Measurements from ENCODE around the gene MRPL55. TPM values are rescaled to one million over a fixed set of nuclear protein-coding genes. Genes with fewer than 3 reads are reported as not detected.

Gene MRPL55
- total and polyA plus RNA-seq, 2 experiments from 2014 or later = 92.4 to 172 TPM

DNA sequence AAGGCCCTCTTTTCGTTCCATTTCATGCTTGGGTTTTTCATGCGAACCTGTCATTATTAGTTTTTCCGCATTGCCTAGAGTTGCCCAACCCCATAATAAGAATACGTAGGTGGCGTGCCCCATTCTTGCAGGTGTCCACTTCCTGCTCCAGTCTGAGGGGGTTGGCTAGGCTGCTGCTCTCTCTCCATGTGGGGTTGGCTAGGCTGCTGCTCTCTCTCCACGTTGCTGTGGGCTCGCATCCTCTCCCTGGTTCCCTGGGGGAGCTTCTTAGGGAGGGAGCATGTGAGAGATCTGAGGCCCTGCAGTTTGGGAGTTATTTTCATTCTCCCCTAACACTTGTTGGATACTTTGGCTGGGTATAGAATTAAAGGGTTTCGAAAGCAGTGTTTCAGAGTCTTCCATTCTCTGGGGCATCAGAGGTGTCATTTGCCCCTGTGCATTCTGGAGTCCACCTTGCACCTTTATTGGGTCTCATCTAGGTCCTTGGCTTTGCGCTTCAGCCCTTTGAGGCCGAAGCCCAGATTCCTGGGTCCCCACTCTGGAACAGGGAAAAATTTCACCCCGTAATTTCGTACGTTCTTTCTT is 14.6 kb downstream of the MRPL55 start:
- no peak overlapping the region for H3K4me3 Mint-ChIP-seq
- peaks cover 11% of the 10 kb centered on the region for H3K27me3 Mint-ChIP-seq (ENCODE audit: insufficient read depth, low read depth, poor library complexity)
- peaks cover 69% of the 10 kb centered on the region for H4K20me1 ChIP-seq (replicated peaks; ENCODE audit: insufficient read depth)
- H3F3A ChIP-seq (replicated peaks; ENCODE audit: low read depth) = no peaks in the 10 kb centered on the region
- no peak overlapping the region for H3K4me2 ChIP-seq
- no peak overlapping the region for H3K4me3 ChIP-seq
- ATAC-seq (no peak), DNase-seq (ENCODE audit: low spot score) (no peak)
- peaks cover 11% of the 10 kb centered on the region for H3K9me3 Mint-ChIP-seq
- H3K9me2 ChIP-seq (ENCODE audit: insufficient read depth) = no peaks in the 10 kb centered on the region
- no peak overlapping the region for H3K27ac ChIP-seq (ENCODE audit: low read depth)
- no peak overlapping the region for H2AFZ ChIP-seq
- H3K4me1 ChIP-seq (ENCODE audit: insufficient read depth) = no peaks in the 10 kb centered on the region
- H3K4me1 Mint-ChIP-seq = peaks cover 9% of the 10 kb centered on the region
- no peak overlapping the region for H3K27ac Mint-ChIP-seq
- peaks cover 59% of the 10 kb centered on the region for H3K36me3 Mint-ChIP-seq (ENCODE audit: low read depth)
- no peaks in the 10 kb centered on the region for H3K27me3 ChIP-seq (ENCODE audit: insufficient read depth)
- no peak for TF ChIP-seq NANOG (IDR thresholded peaks at IDR 0.05; ENCODE audit: borderline replicate concordance)
- TF ChIP-seq, protein P1, sequence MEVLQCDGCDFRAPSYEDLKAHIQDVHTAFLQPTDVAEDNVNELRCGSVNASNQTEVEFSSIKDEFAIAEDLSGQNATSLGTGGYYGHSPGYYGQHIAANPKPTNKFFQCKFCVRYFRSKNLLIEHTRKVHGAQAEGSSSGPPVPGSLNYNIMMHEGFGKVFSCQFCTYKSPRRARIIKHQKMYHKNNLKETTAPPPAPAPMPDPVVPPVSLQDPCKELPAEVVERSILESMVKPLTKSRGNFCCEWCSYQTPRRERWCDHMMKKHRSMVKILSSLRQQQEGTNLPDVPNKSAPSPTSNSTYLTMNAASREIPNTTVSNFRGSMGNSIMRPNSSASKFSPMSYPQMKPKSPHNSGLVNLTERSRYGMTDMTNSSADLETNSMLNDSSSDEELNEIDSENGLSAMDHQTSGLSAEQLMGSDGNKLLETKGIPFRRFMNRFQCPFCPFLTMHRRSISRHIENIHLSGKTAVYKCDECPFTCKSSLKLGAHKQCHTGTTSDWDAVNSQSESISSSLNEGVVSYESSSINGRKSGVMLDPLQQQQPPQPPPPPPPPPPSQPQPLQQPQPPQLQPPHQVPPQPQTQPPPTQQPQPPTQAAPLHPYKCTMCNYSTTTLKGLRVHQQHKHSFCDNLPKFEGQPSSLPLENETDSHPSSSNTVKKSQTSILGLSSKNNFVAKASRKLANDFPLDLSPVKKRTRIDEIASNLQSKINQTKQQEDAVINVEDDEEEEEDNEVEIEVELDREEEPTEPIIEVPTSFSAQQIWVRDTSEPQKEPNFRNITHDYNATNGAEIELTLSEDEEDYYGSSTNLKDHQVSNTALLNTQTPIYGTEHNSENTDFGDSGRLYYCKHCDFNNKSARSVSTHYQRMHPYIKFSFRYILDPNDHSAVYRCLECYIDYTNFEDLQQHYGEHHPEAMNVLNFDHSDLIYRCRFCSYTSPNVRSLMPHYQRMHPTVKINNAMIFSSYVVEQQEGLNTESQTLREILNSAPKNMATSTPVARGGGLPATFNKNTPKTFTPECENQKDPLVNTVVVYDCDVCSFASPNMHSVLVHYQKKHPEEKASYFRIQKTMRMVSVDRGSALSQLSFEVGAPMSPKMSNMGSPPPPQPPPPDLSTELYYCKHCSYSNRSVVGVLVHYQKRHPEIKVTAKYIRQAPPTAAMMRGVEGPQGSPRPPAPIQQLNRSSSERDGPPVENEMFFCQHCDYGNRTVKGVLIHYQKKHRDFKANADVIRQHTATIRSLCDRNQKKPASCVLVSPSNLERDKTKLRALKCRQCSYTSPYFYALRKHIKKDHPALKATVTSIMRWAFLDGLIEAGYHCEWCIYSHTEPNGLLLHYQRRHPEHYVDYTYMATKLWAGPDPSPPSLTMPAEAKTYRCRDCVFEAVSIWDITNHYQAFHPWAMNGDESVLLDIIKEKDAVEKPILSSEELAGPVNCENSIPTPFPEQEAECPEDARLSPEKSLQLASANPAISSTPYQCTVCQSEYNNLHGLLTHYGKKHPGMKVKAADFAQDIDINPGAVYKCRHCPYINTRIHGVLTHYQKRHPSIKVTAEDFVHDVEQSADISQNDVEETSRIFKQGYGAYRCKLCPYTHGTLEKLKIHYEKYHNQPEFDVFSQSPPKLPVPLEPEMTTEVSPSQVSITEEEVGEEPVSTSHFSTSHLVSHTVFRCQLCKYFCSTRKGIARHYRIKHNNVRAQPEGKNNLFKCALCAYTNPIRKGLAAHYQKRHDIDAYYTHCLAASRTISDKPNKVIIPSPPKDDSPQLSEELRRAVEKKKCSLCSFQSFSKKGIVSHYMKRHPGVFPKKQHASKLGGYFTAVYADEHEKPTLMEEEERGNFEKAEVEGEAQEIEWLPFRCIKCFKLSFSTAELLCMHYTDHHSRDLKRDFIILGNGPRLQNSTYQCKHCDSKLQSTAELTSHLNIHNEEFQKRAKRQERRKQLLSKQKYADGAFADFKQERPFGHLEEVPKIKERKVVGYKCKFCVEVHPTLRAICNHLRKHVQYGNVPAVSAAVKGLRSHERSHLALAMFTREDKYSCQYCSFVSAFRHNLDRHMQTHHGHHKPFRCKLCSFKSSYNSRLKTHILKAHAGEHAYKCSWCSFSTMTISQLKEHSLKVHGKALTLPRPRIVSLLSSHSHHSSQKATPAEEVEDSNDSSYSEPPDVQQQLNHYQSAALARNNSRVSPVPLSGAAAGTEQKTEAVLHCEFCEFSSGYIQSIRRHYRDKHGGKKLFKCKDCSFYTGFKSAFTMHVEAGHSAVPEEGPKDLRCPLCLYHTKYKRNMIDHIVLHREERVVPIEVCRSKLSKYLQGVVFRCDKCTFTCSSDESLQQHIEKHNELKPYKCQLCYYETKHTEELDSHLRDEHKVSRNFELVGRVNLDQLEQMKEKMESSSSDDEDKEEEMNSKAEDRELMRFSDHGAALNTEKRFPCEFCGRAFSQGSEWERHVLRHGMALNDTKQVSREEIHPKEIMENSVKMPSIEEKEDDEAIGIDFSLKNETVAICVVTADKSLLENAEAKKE (CRISPR knock-in tag; IDR thresholded peaks at IDR 0.05) = no peak
- no peak for TF ChIP-seq STAT1 (IDR thresholded peaks at IDR 0.05; ENCODE audit: unreplicated experiment)
- TF ChIP-seq JUNB (IDR thresholded peaks at IDR 0.05; ENCODE audit: unreplicated experiment) = no peak
- no peak for TF ChIP-seq ZNF114 (CRISPR knock-in tag; IDR thresholded peaks at IDR 0.05)
- TF ChIP-seq CREB1 (CRISPR knock-in tag; IDR thresholded peaks at IDR 0.05; ENCODE audit: low read depth) = no peak
- TF ChIP-seq, protein P2, sequence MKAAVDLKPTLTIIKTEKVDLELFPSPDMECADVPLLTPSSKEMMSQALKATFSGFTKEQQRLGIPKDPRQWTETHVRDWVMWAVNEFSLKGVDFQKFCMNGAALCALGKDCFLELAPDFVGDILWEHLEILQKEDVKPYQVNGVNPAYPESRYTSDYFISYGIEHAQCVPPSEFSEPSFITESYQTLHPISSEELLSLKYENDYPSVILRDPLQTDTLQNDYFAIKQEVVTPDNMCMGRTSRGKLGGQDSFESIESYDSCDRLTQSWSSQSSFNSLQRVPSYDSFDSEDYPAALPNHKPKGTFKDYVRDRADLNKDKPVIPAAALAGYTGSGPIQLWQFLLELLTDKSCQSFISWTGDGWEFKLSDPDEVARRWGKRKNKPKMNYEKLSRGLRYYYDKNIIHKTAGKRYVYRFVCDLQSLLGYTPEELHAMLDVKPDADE (IDR thresholded peaks at IDR 0.05) = no peak
- TF ChIP-seq, protein P3, sequence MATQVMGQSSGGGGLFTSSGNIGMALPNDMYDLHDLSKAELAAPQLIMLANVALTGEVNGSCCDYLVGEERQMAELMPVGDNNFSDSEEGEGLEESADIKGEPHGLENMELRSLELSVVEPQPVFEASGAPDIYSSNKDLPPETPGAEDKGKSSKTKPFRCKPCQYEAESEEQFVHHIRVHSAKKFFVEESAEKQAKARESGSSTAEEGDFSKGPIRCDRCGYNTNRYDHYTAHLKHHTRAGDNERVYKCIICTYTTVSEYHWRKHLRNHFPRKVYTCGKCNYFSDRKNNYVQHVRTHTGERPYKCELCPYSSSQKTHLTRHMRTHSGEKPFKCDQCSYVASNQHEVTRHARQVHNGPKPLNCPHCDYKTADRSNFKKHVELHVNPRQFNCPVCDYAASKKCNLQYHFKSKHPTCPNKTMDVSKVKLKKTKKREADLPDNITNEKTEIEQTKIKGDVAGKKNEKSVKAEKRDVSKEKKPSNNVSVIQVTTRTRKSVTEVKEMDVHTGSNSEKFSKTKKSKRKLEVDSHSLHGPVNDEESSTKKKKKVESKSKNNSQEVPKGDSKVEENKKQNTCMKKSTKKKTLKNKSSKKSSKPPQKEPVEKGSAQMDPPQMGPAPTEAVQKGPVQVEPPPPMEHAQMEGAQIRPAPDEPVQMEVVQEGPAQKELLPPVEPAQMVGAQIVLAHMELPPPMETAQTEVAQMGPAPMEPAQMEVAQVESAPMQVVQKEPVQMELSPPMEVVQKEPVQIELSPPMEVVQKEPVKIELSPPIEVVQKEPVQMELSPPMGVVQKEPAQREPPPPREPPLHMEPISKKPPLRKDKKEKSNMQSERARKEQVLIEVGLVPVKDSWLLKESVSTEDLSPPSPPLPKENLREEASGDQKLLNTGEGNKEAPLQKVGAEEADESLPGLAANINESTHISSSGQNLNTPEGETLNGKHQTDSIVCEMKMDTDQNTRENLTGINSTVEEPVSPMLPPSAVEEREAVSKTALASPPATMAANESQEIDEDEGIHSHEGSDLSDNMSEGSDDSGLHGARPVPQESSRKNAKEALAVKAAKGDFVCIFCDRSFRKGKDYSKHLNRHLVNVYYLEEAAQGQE (IDR thresholded peaks at IDR 0.05; ENCODE audit: unreplicated experiment) = no peak
- TF ChIP-seq ZNF331 (CRISPR knock-in tag; IDR thresholded peaks at IDR 0.05; ENCODE audit: low read depth) = no peak
- no peak for TF ChIP-seq EZH2 (IDR thresholded peaks at IDR 0.05; ENCODE audit: low read depth, unreplicated experiment)
- no peak for TF ChIP-seq POLR2AphosphoS5 (IDR thresholded peaks at IDR 0.05; ENCODE audit: low read depth)
- TF ChIP-seq EZH2phosphoT487 (IDR thresholded peaks at IDR 0.05; ENCODE audit: unreplicated experiment) = no peak
- TF ChIP-seq, protein P4, sequence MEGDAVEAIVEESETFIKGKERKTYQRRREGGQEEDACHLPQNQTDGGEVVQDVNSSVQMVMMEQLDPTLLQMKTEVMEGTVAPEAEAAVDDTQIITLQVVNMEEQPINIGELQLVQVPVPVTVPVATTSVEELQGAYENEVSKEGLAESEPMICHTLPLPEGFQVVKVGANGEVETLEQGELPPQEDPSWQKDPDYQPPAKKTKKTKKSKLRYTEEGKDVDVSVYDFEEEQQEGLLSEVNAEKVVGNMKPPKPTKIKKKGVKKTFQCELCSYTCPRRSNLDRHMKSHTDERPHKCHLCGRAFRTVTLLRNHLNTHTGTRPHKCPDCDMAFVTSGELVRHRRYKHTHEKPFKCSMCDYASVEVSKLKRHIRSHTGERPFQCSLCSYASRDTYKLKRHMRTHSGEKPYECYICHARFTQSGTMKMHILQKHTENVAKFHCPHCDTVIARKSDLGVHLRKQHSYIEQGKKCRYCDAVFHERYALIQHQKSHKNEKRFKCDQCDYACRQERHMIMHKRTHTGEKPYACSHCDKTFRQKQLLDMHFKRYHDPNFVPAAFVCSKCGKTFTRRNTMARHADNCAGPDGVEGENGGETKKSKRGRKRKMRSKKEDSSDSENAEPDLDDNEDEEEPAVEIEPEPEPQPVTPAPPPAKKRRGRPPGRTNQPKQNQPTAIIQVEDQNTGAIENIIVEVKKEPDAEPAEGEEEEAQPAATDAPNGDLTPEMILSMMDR (conservative IDR thresholded peaks at IDR 0.05; ENCODE audit: low read depth in 2 of 2) = no peak
- H3K79me2 ChIP-seq (replicated peaks; ENCODE audit: insufficient read depth) = peaks cover 74% of the 10 kb centered on the region
- peaks cover 3% of the 10 kb centered on the region; the same call in 1 of the 2 replicates for H3K36me3 ChIP-seq (ENCODE audit: insufficient read depth)

All from GM23338 (cell line).